Stimulated activated naive CD8-positive, alpha-beta T cell treated with anti-CD3 and anti-CD28 coated beads, Interleukin-15, Interleukin-2, amounts not matched to agents 100 ng/mL and 50 ng/mL, for 24 hours (primary cell): ENCODE measurements around the gene PIP5K1B.

Experiments
- H3K27ac Mint-ChIP-seq: one replicate; pipeline ENCODE4 v1.8.0; 2021; ENCODE audit warnings: mild to moderate bottlenecking, mixed read lengths
- H3K27me3 Mint-ChIP-seq: one replicate; pipeline ENCODE4 v1.8.0; 2021; ENCODE audit warnings: mixed read lengths
- H3K36me3 Mint-ChIP-seq: one replicate; pipeline ENCODE4 v1.8.0; 2021; ENCODE audit warnings: low read depth, mixed read lengths
- H3K4me1 Mint-ChIP-seq: one replicate; pipeline ENCODE4 v1.8.0; 2021; ENCODE audit warnings: low read depth, mixed read lengths
- H3K4me3 Mint-ChIP-seq: one replicate; pipeline ENCODE4 v1.8.0; 2021; ENCODE audit warnings: mild to moderate bottlenecking, mixed read lengths
- H3K9me3 Mint-ChIP-seq: one replicate; pipeline ENCODE4 v1.8.0; 2021; ENCODE audit warnings: mixed read lengths

The PIP5K1B gene

DNA sequence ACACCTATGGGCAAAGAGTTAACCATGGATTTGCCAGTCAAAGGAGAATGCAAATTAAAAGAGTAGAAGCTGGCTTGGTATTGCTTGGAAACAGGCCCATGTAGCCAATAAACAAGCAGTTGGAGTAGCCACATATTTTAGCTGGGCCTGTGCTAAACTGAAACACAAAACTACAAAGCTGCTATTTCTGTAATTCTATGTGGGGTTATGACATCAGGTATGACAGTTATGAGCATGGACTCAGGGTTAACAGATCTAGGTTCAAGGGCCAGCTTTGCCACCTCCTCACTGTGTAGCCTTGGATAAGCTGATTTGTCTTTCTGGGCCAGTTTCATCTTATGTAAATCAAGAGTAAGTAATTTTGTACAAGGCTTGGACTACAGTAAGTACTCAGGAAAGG, 142.7 kb downstream of the PIP5K1B start:
- H3K36me3 Mint-ChIP-seq = no peaks in the 10 kb centered on the region
- peaks cover 7% of the 10 kb centered on the region for H3K9me3 Mint-ChIP-seq
- peaks cover 11% of the 10 kb centered on the region for H3K27me3 Mint-ChIP-seq
- no peak overlapping the region for H3K4me3 Mint-ChIP-seq
- no peak overlapping the region for H3K27ac Mint-ChIP-seq
- H3K4me1 Mint-ChIP-seq = no peaks in the 10 kb centered on the region

DNA sequence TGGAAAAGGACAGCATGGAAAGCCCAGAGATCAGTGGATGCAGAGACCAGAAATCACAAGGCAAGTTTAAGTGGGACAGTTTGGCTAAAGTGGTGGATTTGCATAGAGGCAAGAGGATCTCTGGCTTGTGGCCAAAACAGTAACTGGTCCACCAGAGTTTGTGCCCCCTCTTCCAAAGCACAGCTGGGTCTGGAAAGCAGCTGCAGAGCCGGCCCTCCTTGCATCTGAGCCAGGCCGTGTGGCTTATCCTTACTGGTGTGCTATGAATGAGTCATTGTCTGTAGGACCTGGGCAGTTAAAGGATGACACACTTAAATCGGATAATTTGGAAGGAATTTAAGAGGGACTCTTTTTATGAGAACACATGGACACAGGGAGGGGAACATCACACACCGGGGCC, 146.6 kb downstream of the PIP5K1B start:
- H3K27ac Mint-ChIP-seq = no peak overlapping the region
- H3K4me3 Mint-ChIP-seq = no peak overlapping the region
- H3K4me1 Mint-ChIP-seq = no peaks in the 10 kb centered on the region
- H3K9me3 Mint-ChIP-seq = no peaks in the 10 kb centered on the region
- H3K36me3 Mint-ChIP-seq = no peaks in the 10 kb centered on the region
- no peaks in the 10 kb centered on the region for H3K27me3 Mint-ChIP-seq

DNA sequence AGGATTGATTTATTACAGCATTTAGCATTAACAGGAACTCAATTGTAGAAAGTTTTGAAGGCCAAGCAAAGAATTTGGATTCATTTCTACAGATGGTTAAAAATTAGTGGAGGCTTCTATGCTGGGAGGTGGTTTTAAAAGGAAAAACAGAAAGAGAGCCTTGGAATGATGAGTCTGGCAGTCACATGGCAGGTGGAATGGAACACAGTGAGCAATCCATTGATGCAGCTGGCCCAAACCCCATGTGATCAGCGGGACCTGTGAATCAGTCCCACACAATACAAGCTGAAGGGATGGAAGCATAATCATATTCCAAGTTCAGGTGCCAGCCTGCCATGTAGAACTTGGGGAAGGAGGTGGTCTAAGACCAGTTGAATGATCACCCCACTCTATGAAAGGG, 147.9 kb downstream of the PIP5K1B start:
- Mint-ChIP-seq H3K36me3 (no peaks in the 10 kb centered on the region), H3K9me3 (no peaks in the 10 kb centered on the region), H3K27ac (no peak overlapping the region), H3K4me1 (no peaks in the 10 kb centered on the region), H3K4me3 (no peak overlapping the region), H3K27me3 (no peaks in the 10 kb centered on the region)

- no peaks in the 10 kb centered on the region for H3K9me3 Mint-ChIP-seq
- no peak overlapping the region for H3K4me3 Mint-ChIP-seq
- no peak overlapping the region for H3K27ac Mint-ChIP-seq
- H3K36me3 Mint-ChIP-seq = no peaks in the 10 kb centered on the region
- no peaks in the 10 kb centered on the region for H3K27me3 Mint-ChIP-seq
- no peaks in the 10 kb centered on the region for H3K4me1 Mint-ChIP-seq
These were observed 154.3 kb downstream of the PIP5K1B start for GRCh38 chr9:68859347-68859746.

DNA sequence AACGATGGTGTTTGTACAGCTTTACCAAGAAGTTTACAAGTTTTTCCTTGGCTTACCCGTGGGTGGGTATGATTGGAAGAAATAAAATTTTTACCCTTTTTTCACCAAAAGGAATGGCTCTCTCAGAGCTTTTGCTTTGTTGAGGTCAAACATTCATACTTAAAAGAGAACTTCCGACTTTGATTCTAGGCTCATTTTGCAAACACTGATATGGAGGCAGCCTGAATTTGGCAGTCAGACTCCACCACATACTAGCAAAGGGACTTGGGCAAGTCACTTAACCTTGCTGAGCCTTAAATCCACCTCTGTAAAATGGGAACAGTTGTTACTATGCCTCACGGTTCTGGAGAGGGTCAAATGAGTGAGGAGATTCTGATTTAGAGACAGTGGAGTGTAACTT, 155.4 kb downstream of the PIP5K1B start:
- H3K9me3 Mint-ChIP-seq = no peaks in the 10 kb centered on the region
- H3K36me3 Mint-ChIP-seq = no peaks in the 10 kb centered on the region
- no peaks in the 10 kb centered on the region for H3K4me1 Mint-ChIP-seq
- H3K27ac Mint-ChIP-seq = no peak overlapping the region
- no peaks in the 10 kb centered on the region for H3K27me3 Mint-ChIP-seq
- H3K4me3 Mint-ChIP-seq = no peak overlapping the region

DNA sequence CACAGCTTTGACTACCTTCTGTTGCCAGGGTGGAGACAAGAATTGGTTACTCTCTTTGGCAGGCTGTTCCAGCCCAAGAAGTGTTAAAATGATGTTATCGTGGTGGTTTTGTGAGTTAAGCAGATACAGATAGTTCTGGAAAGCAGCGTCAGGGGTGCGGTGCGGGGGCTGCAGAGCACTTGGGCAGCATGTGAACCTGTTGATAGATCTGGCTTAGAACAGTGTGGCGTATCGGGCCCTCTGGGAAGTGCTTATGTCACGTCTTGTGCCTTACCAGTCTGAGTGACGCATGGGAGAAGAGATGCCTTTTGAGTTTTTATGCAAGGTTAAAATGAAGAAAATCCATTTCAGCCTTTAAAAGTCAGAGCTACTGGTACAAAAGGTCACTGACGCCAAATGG, 156.4 kb downstream of the PIP5K1B start:
- Mint-ChIP-seq H3K27me3 (no peaks in the 10 kb centered on the region), H3K4me3 (no peak overlapping the region), H3K9me3 (no peaks in the 10 kb centered on the region), H3K27ac (no peak overlapping the region), H3K4me1 (no peaks in the 10 kb centered on the region), H3K36me3 (no peaks in the 10 kb centered on the region)

DNA sequence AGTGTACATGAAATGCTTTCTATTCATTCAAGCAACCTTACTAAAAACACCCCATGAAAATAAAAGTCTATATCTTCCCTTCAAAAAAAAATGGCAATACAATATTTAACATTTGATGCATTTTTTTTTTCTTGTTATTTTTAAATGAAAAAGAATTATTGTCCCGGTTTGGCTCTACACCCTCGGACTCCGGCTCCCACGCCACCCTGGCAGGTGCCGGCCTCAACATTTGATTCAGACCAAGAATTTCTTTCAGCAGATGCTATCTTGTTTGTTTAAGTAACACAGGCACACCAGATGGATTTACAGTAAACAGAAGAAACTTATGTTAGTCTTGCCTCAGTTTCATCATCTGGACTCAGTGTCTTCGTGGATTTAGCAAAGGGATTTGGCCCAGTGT, 162.0 kb downstream of the PIP5K1B start:
- no peaks in the 10 kb centered on the region for H3K27me3 Mint-ChIP-seq
- H3K36me3 Mint-ChIP-seq = no peaks in the 10 kb centered on the region
- H3K4me1 Mint-ChIP-seq = no peaks in the 10 kb centered on the region
- no peak overlapping the region for H3K27ac Mint-ChIP-seq
- H3K4me3 Mint-ChIP-seq = no peak overlapping the region
- H3K9me3 Mint-ChIP-seq = no peaks in the 10 kb centered on the region

DNA sequence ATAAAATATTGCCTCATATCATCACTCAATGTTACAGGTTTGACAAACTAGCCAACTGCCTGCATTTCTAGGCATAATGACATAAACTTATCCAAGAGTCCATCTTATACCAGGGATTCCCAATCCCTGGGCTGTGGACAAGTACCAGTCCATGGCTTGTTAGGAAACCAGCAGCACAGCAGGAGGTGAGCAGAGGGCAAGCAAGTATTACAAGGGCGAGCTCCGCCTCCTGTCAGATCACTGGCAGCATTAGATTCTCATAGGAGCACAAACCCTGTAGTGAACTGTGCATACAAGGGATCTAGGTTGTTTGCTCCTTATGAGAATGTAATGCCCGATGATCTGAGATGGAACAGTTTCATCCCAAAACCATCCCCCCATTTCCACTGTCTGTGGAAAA, 164.0 kb downstream of the PIP5K1B start:
- H3K36me3 Mint-ChIP-seq = no peaks in the 10 kb centered on the region
- no peaks in the 10 kb centered on the region for H3K27me3 Mint-ChIP-seq
- H3K4me1 Mint-ChIP-seq = no peaks in the 10 kb centered on the region
- H3K27ac Mint-ChIP-seq = no peak overlapping the region
- H3K9me3 Mint-ChIP-seq = no peaks in the 10 kb centered on the region
- no peak overlapping the region for H3K4me3 Mint-ChIP-seq

- Mint-ChIP-seq H3K4me3 (no peak overlapping the region), H3K4me1 (no peaks in the 10 kb centered on the region), H3K27me3 (no peaks in the 10 kb centered on the region), H3K9me3 (no peaks in the 10 kb centered on the region), H3K27ac (no peak overlapping the region), H3K36me3 (no peaks in the 10 kb centered on the region)
These were observed 165.0 kb downstream of the PIP5K1B start for GRCh38 chr9:68870086-68870485.

GRCh38 chr9:68871236-68871635, 166.2 kb downstream of the PIP5K1B start:
- no peaks in the 10 kb centered on the region for H3K4me1 Mint-ChIP-seq
- H3K36me3 Mint-ChIP-seq = no peaks in the 10 kb centered on the region
- H3K9me3 Mint-ChIP-seq = no peaks in the 10 kb centered on the region
- H3K4me3 Mint-ChIP-seq = no peak overlapping the region
- H3K27me3 Mint-ChIP-seq = no peaks in the 10 kb centered on the region
- no peak overlapping the region for H3K27ac Mint-ChIP-seq

DNA sequence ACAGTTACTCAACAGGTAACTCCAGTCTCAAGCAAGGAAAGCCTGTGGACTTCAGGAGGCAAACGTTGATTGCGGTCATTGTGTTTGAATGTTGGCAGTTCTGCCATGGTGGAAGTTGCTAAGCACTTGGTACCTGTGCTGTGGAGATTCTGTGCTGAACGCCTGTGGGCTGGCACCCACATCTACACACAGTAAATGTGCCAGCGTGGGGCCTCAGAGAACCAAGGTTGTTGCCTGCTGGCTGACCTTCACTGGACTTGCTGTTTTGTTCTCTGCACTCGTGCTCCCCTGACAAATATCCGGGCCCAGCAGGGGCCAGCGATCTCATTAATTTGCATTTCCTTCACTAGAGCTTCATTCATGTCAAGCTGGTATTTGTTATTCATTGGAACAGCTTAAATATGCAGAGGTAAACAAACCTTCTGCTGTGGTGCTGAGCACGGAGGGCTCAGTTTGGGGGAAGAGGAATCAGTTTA, 167.0 kb downstream of the PIP5K1B start:
- Mint-ChIP-seq H3K4me3 (no peak overlapping the region), H3K27ac (no peak overlapping the region), H3K27me3 (no peaks in the 10 kb centered on the region), H3K36me3 (no peaks in the 10 kb centered on the region), H3K4me1 (no peaks in the 10 kb centered on the region), H3K9me3 (no peaks in the 10 kb centered on the region)

- no peaks in the 10 kb centered on the region for H3K36me3 Mint-ChIP-seq
- H3K4me1 Mint-ChIP-seq = no peaks in the 10 kb centered on the region
- no peak overlapping the region for H3K4me3 Mint-ChIP-seq
- no peak overlapping the region for H3K27ac Mint-ChIP-seq
- no peaks in the 10 kb centered on the region for H3K27me3 Mint-ChIP-seq
- no peaks in the 10 kb centered on the region for H3K9me3 Mint-ChIP-seq
These were observed 168.1 kb downstream of the PIP5K1B start for GRCh38 chr9:68873179-68873578.

- Mint-ChIP-seq H3K4me3 (no peak overlapping the region), H3K36me3 (no peaks in the 10 kb centered on the region), H3K4me1 (no peaks in the 10 kb centered on the region), H3K27me3 (no peaks in the 10 kb centered on the region), H3K27ac (no peak overlapping the region), H3K9me3 (no peaks in the 10 kb centered on the region)
These were observed 171.2 kb downstream of the PIP5K1B start for GRCh38 chr9:68876273-68876672.

GRCh38 chr9:68876681-68877080, 171.6 kb downstream of the PIP5K1B start:
- H3K27me3 Mint-ChIP-seq = no peaks in the 10 kb centered on the region
- no peak overlapping the region for H3K4me3 Mint-ChIP-seq
- no peaks in the 10 kb centered on the region for H3K9me3 Mint-ChIP-seq
- no peaks in the 10 kb centered on the region for H3K36me3 Mint-ChIP-seq
- no peaks in the 10 kb centered on the region for H3K4me1 Mint-ChIP-seq
- no peak overlapping the region for H3K27ac Mint-ChIP-seq

GRCh38 chr9:68877219-68877618, 172.2 kb downstream of the PIP5K1B start:
- H3K36me3 Mint-ChIP-seq = no peaks in the 10 kb centered on the region
- no peak overlapping the region for H3K27ac Mint-ChIP-seq
- H3K9me3 Mint-ChIP-seq = no peaks in the 10 kb centered on the region
- no peaks in the 10 kb centered on the region for H3K27me3 Mint-ChIP-seq
- no peaks in the 10 kb centered on the region for H3K4me1 Mint-ChIP-seq
- no peak overlapping the region for H3K4me3 Mint-ChIP-seq

GRCh38 chr9:68878450-68878849, 173.4 kb downstream of the PIP5K1B start:
- H3K36me3 Mint-ChIP-seq = no peaks in the 10 kb centered on the region
- H3K9me3 Mint-ChIP-seq = no peaks in the 10 kb centered on the region
- H3K4me1 Mint-ChIP-seq = no peaks in the 10 kb centered on the region
- H3K27me3 Mint-ChIP-seq = no peaks in the 10 kb centered on the region
- no peak overlapping the region for H3K27ac Mint-ChIP-seq
- no peak overlapping the region for H3K4me3 Mint-ChIP-seq

DNA sequence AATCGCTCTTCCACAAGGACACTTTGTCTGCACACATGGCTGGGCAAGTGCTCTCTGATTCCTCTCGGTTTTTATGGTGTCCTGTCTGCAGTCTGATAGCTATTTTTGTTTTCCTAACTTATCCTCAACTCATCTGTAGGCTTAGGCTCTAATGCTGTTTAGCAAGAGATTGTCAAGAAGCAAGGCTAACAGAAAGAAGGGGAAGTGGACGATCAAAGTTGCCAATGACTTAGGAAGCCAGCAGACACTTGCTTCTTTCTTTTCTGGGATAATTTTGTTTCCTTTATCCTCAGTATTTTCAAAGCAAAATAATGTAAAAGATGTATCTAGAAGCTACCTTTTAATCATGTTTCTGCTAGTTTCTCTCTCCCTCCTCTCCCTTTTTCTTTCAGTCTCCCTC, 178.2 kb downstream of the PIP5K1B start:
- Mint-ChIP-seq H3K4me3 (no peak overlapping the region), H3K9me3 (no peaks in the 10 kb centered on the region), H3K27me3 (no peaks in the 10 kb centered on the region), H3K27ac (no peak overlapping the region), H3K36me3 (no peaks in the 10 kb centered on the region), H3K4me1 (peaks cover 17% of the 10 kb centered on the region)
